TTC549 (cell line): ENCODE data around the gene CD69.

Experiments used
- FAIRE-seq: peaks from 2 replicates; lab custom pipeline; 2012; peaks lifted over from hg19 to GRCh38; lab: Jason Lieb, UNC

The CD69 gene

DNA sequence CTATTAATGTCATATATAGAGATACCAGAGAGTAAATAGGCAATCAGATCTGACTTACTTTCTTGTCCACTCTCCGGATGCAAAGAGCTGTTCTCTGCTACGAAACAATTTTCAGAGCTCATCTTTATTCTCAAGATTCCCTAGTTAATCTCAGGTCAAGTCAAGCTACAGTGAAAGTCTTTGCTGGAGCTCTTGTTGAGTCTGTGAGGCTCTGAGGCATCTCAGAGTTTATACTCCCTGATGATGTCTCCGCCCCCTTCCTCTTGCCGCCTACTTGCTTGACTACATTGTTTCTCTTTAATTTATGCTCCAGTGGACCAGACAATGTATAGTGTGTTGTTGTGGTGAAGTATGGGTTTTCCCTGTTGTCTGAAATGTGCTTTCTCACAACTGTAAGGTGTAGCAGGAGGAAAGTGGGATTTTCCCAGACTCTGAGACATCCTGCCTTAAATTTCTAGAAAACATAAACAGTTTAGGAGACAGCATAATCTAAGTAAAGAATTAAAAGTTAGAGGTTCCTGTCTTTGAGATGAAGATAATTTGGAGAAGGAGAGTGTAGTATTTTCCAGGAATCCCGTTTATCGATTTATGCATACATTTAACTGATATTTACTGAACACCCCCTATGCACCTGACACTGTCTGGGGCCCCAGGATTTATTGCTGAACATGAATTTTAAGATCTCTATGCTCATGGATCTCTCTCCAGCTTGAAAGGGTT lies at the start of gene CD69:
Gene CD69 (minus strand): TSS at position 203 of the 720 bp plus-strand sequence. CDS start 81 bp downstream, at position 122.
- FAIRE-seq: no peak

DNA sequence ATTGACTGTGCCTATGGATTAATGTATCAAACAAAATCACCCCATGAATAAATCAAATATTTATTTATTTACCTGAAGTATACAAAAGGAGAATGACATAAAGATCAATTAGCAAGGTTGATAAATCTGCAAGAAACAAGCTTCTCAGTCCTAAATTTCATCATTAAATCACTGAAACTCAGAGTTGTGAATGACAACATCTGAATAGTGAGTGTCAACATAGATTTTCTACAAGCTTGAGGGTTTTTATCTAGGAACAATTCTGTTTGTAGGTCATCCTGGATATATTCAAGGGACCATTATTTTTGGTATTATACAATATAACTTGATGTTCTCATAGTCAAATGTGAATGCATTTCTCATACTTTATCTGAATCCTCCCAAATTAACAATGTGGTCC lies 49.2 kb upstream of the CD69 start:
- FAIRE-seq: no peak

DNA sequence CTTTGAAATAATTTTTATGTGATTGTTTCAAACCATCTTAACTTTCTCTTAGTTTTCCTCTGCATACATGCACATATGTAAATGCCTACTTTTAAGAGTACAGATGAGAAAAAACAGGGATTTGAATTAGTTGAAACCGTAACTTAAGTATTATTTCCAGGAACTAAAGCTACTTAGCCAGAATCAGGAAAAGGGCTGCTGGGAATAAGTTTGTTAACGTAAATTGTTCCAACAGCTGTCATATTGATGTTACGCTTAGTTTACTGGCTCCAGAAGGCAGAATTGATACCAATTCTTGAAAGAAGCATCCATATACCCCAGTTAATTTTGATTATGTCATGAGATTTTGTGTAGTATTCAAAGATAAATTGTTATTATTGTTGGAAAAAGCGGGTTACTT lies 48.6 kb upstream of the CD69 start:
- FAIRE-seq: no peak

DNA sequence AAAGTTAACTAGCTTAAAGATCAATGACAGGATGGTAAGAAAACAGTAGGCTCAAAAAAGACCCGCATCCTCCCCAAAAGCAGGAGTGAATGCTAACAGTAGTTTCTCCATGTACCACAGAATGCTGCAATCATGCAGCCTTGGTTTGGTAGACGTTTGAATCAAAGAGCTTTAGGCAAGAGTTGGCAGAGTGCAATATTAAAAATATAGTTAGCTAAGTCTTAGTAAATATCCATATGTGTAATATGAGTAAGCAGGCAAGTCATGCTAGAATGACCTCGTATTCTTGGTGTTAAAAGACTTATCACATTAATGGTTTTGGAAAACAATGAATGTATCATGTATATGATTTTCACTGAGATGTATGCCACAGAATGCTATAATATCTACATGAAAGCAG lies 47.8 kb upstream of the CD69 start:
- FAIRE-seq: no peak

DNA sequence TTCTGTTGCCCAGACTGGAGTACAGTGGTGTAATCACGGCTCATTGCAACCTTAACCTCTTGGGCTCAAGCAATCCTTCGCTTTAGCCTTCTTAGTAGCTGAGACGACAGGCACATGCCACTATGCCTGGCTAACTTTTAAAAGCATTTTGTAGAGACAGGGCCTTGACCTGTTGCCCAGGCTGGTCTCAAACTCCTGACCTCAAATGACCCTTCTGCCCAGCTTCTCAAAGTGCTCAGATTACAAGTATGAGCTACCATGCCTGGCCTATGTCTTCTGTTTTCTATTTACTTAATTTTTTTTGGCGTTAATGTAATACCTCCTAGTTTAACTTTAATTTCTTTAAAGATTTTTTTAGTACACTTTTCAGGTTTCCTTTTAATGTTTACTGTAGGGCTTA lies 46.0 kb upstream of the CD69 start:
- no peak for FAIRE-seq

DNA sequence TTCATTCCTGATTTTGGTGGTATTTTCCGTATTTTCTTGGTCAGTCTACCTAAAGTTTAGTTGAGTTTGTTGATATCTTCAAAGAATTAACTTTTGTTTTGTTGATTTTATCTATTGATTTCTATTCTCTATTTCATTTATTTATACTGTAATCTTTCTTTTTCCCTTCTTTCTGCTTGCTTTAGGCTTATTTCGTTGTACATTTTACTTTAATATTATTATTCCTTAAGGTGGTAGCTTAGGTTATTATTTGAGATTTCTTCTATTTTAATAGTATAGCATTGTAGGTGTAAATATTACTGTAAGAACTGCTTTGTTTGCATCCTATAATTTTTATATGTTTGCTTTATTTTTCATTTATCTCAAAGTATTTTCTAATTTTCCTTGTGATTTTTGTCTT lies 45.2 kb upstream of the CD69 start:
- no peak for FAIRE-seq

DNA sequence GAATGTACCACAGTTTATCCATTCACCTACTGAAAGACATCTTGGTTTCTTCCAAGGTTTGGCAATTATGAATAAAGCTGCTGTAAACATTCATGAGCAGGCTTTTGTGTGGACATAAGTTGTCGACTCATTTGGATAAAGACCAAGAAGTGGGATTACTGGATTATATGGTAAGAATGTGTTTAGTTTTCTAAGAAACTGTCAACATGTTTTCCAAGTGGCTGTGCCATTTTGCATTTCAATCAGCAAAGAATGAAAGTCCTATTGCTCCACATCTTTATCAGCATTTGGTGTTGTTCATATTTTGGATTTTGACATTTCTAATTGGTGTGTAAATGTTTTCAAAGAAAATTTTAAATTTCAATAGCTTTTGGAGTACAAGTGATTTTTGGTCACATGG lies 39.3 kb upstream of the CD69 start:
- FAIRE-seq: no peak

DNA sequence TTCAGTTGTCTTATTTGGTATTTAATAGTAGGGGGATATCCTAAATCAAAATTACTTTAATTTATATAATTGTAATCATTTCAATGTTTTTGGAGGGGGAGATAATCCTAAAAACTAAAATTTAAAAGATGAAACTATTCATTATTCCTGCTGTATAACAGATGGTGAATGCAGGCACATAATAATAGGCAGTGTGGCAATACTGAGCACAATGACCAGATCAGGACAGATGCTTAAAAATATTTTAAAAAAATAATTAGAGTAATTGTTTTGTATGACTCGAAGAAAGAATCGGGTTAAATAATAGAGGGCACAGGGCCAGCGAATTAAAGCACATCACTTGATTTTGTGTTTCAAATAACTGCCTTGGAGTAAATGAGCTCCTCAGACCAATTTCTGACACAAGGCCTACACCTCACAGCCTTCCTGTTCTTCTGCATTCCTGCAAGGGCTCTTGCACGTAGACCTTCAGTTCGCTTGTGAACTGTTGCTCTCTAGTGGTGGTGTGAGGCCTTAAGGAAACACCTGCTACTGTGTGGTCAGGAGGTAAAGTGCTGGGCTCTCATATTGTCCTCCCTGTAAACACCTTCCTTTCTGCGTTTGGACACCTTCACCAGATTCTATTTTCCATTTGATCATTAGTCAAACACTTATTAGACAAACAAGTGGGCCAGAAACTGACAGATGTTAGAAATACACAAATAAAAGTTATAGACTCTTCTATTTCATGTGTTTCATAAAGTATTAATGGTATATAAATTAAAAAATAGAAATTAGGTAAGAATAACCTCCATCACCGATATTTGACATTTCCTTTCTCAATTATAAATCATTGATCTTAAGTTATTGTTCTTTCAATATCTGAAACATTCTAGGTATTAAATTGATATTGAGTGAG lies 37.3 kb upstream of the CD69 start:
- no peak for FAIRE-seq

DNA sequence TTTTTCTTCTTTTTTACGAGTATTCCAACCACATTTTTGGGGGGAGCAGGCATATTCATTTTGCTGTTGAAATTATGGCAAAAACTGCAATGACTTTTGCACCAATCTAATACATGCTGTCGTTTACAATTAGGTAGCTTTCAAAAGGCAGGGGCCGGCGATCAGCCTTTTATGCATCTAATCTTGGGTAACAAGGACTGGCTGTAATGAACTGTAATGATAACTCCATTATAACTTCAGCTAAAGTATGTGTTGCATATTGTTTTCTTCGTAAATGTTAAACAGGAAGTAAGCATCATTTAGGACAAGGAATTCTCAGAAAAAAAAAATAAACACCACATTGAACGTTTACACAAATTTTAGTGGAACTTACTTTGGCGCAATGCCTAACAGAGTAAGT lies 36.3 kb upstream of the CD69 start:
- FAIRE-seq: no peak

DNA sequence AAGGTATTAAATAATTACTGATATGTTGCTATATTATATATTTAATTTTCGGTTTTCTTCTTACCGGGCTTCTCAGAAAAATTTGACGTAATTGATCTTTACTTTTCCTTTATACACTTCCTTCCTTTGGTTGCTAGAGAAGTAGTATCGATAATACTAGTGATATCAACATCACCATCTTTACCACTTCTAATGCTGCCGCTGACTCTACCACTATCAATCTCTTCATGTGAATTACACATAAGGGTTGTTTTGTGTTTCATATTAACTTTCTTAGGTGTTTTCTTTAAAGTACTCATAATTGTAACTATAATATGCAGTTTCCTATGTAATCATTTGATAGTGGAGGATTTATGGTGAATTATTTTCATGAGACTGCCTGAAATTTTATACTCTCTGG lies 35.6 kb upstream of the CD69 start:
- FAIRE-seq: no peak

DNA sequence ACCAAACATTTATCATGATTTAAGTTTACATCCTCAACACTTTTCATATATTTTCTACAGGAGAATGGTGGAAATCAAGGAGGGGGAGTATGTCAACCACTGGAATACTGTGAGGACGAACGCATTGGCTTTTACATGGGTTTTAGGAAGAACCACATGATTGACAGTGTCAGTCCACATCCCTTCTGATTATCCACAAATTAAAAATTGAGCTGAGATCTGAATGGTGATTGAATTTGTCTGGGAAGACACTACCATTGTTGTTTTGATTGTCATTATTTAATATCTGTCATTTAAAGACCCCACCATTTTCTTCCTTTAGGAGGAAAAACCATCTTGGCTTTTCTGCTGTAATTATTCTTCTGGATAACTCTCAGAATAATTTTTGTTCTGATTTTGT lies 35.2 kb upstream of the CD69 start:
- no peak for FAIRE-seq

DNA sequence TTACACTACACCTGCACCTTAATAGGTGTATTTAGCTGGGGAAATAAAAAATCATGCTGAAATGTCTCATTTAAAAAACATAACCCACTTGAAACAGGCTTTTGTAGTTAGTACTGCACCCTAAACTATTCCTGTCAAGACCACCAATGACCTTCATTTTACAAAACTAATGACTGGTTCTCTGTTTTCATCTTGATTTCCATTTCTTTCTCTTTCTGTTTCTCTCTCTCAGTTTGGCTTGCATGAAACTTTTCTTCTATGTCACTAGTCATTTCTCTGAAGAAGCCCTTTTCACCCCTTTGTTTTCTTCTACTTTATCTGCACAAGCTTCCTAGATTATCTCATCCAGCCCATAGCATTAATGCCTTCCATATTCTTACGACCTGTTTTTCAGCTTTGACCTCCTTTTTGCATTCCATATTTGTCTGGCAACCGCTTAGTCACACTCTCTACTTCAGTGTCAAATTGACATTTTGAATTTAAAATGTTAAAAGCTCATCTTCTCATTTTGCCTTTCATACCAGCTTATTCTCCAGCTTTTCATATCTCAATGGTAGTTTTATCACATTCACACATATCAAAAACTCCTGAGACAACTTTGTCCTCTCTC lies 33.9 kb upstream of the CD69 start:
- no peak for FAIRE-seq

DNA sequence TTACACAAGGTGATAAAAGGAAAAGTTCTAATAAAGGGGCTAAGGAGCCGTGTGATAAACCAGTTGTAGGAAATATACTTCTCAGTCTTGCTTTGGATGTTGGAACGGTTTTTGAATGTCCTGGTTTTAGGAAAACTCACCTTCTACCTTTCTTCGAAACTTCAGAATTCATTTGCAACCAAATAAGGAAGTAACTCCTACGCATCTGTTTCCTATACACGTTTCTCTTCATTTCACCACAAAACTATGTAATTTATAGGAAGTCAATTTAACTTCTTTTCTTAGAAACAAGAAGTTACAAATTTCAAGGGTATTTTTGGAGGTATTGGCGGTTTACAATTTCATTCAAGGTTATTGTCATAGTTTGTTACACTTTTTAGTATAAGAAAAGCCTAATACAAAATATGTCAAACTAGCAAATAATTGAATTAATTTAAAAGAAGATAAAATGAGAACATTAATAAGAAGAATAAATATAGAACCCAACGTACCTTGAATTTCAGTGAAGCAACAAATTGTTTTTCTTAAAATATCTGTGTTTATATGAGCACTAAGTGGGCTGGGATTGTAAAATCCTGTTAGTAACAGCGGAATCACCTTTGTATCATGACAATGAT lies 33.2 kb upstream of the CD69 start:
- FAIRE-seq: no peak

DNA sequence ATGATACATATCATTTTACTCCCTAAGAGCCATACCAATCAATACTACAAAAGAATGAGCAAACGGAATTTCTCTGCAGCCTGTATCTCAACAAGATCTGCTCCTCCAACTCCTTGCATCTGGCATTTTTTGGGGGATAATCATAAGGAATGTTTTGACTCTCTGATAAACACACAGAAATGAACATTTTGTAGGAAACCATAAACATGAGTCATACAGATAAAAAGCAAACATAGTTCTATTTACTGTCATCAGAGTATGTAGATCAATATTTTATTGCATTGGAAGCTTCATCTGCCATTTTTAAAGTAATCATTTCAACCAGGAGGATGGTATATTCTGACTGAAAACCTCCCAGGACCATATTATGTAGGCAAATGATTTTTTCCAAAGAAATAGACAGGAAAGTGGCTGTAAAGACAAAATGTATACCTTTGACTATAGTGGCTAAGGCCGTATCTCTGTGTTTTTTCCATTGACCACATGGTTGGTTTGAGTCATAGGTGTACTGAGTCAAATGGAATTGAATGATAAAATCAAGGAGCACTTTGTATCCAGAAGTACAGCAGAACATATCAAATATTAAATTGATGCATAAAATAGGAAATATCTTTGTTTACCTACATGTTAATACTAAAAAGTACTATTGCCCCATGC lies 32.4 kb upstream of the CD69 start:
- no peak for FAIRE-seq

DNA sequence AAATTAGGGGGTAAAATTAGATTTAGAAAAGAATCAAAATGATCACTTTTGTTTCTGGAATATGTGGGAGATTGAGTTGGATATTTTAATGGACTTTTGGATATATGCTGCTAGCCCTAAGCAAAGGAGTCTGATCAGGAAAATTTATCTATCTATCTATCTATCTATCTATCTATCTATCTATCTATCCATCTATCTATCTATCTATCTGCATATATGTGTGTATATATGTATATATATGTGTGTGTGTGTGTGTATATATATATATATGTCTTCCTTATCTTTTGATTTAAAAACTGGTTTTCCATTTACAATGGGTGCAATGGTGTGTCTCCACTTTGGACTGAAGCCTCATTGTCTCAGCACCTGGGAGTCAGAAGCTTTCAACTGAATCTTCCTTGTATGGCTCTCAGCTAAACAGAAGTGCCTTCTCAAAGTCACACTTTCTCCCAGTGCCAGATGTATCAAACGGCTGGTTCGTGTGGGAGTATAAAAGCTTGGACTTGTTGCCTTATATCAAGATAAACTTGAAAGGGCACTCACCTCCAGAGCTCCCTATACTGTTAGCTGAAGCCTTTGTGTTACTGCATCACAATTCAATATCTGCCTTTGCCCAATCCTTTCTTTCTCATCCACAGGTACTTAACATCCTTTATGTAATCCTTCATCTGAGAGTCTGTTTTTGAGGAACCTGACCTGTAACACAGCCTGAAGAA lies 31.6 kb upstream of the CD69 start:
- no peak for FAIRE-seq

DNA sequence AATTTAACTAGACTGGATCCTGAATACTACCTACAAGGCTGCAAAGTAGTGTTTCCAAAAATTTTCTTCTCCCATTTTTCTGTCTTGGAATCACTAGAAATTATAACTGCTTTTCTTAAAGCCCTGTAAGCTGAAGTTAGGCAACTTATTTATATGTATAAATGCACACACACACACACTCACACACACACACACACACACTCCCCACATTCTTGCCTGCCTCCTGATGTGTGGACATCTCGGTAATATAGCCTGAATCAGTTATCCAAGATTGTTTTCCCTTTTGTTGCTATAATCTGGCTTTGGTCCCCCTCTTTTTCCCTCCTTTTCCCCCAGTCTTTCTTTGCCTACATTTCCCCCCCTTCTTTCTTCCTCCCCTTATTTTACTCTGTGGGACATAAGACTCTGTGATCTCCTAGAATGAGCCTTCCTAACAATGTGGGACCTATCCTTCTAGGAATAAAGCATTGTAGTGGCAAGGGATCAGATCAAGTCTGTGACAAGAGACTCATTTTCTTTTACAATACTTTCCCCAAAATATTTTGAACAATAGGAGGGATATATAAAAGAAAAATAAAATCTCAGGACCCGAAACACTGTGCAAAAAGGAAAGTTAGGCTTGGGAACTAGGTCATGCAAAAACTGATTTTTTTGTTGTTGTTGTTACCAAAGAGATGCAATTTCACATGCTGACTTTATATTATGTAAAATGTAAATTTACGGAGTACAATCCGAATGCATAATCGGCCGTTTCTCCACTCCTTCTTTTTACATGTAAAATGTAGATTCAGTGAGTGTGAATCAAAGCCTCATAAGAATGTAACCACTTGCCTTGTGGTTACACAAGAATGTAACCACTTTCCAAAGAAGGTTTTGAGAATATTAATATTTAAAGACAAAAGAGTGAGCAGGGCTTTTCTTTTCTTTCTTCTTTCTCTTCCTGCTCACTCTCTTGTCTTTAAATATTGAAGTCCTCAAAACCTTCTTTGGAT lies 26.3 kb upstream of the CD69 start:
- no peak for FAIRE-seq

DNA sequence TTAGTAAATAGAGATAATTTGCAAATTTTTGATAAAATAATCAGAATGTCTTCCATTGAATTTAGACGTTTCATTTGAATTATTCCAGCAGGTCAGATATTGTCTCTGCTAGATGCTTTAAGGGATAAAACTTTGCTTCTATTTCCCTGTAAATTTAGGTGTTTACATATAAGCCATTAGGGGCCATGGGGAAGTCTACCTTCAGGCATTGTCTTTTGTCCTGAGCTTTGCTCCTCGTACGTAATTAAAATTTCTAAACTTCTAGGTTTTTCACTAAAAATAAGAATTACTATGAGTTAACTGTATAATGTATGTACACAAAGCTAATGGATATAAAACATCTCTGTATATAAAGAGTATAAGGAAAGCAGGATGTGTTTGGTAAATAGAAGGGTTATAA lies 24.1 kb upstream of the CD69 start:
- no peak for FAIRE-seq

DNA sequence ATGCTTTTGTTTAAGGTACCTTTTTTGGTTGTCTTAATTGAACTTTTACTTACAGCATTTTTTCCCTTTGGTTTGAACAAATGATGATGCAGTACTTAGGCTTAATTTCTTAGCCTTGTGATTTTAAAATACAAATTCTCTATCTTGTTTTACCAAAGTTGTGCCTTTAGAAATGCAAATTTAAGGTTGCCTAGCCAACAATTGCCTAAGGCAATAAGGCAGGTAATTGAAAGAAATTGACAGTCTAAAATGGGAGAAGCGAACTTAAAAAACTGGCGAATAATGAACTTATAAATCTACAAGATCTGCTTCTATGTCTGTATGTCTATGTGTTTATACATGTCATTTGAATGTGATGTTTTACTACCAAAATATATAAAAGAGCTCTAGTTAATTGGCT lies 23.6 kb upstream of the CD69 start:
- FAIRE-seq: no peak

DNA sequence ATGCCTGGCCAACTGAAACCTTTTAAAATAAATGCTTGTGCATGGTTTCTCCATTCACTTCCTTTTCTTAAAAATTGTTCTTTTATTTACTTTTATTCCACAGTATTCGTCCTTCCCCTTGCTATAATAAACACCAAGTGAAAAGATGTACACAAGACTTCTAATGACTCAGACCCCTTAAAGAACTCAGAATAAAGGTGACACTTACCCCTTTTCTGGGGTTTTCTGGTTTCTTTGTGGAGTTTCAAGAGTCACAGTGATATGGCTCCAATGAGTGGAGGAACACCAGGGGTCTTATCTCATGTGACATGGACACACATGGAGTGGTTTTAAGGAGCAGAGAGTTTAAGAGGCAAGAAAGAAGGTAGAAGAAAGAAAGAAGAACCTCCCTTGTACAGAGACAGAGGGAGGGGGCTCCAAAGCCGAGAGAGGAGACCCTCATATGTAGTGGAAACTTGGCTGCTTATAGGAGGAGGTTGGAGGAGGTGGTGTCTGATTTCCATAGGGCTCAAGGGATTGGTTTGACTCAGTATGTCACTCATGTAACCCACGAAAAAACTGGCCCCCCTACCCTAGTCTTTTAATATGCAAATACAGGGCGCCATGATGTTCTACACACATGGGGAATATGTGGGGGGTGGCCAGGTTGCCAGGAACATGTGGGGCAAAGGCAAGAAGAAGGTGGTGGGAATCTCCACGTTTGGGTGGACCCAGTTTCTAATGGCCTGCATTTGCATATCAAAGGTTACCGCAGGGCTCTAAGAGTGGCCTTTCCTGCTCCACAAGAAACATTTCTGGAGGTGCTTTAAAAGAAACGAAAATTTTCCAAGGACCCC lies 22.1 kb upstream of the CD69 start:
- no peak for FAIRE-seq

DNA sequence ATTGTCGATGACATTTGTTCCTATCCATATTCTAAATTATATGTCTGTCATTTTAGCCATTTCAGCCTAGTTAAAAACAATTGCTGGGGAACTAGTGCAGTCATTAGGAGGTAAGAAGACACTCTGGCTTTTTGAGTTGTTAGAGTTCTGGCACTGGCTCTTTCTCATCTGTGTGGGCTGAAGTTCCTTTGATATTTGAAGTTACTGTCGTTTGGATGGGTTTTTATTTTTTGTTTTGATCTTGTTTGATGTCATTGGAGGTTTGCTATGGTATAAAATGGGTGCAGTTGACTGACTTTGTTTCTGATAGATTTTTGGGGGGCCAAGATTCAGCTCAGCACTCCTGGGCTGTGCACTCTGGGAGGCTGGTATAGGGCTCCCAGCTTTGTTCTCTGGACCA lies 20.7 kb upstream of the CD69 start:
- FAIRE-seq: no peak
